HG03280 (cell line): ENCODE results near the gene RALGAPA2.

Experiments
- ATAC-seq: cut with Tn5 transposase; IDR thresholded peaks from one replicate; pipeline ENCODE4 v1.9.1; 2021; ENCODE audit warnings: mild to moderate bottlenecking, moderate library complexity; ENCODE audit not compliant: unreplicated experiment

RALGAPA2 gene

DNA sequence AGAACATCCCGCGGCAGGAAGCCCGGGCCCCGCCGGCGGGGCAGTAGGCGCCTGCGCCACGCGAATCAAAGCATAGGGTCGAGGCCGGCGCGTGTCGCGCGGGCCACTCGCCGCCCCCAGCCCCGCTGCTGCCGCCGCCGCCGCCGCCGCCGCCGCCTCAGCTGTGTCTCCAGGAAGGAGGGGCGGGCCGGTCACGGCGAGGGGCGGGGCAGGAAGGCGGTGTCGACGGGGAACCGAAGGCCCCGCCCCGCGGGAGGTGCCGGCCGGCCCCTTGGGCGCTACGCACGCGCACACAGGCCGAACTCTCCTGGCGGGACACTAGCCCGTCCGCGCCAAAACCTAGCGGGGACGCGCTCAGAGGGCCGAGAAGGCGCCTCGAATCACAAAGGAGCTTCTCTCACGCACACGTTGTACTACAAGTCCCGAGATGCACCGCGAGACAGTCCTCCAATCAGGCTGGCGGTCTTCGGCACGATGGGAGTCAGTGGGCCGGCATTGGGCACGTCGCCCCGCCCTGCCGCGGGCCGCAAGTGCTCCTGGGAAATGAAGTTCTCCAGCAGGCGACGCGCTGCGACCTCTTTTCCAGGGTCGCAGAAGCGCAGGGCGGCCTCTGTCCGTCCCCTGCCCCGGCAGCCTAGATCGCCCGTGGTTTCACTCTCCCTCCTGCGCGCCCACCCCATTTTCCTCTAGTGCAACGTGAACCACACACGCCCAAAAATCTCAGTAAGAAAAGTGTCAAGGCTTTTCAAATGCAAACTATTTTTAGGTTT is at the start of gene RALGAPA2:
Gene RALGAPA2 (minus strand): TSS at position 171 of the 770 bp plus-strand sequence. CDS start 164 bp downstream, at position 7.
- peak; percentile 97 for ATAC-seq

DNA sequence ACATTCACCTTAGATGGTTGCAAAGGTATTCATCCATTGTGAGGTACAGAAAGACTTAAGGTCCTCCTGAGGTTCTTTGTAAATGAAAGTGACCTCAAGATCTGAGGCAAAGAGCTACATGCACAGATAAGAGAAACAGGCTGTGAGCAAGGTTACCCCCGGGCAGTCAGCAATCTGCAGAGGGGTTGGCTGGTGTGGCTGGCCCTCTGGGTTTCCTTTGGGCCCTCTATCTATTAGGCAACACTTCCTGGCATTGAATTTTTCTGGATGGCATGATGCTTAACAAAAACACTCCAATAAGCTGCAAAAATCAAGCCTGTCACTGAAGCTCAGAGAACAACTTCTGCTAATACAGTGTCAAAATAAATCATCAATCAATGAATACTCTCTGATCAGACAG is 48.9 kb upstream of the RALGAPA2 start:
- ATAC-seq: no peak

DNA sequence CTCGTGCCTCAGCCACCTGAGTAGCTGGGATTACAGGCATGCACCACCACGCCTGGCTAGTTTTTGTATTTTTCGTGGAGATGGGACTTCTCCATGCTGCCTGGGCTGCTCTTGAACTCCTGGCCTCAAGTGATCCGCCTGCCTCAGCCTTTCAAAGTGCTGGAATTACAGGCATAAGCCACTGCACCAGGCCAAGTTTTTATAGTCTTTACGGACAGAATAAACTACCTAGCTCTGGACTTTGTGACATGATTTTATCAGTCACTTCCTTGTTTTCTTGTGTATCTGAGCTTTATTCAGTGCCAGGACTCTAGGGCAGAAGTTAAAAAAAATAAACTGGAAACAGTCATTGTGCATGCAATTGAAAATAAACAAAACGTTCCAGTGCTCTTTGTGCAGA is 46.7 kb upstream of the RALGAPA2 start:
- ATAC-seq: no peak

DNA sequence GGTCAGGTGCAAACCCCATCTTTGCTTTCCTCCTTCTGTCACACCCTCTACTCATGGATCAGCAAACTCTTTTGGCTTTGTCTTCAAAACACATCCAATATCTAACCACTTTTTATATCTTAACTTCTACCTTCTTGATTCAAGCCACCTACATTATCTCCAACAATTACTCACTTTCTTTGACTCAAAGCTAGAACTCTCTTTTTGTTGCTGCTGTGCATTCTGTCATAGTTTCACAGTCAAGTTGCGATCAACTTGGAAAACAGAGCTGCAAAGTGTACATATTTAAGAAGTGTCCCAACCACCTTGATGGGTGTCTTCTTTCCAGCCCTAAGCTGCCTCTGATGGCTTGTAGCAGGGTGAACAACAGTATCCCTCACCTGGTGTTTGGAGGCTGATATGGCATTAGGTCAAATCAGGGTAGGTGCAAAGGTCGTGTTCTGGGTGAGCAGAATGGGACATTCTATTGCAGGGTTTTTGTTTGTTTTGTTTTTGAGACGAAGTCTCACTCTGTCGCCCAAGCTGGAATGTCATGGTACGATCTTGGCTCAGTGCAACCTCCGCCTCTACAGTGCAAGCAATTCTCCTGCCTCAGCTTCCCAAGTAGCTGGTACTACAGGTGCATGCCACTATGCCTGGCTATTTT is 43.4 kb upstream of the RALGAPA2 start:
- ATAC-seq: no peak

DNA sequence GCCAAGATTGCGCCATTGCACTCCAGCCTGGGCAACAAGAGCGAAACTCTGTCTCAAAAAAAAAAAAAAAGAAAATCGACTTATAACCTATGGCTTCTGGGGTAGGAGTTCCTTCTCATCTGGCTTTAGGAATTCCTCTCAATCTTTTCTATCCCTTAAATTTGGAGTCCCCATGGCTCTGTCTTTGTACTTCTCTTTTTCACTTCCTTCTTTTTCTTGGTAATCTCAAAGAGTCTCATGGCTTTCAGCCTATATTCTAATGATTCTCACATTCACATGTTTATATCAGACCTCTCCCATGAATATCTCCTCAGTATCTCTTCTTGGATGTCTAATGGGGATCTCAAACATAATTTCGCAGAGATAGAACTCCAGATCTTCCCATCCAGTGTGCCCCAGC is 42.8 kb upstream of the RALGAPA2 start:
- no peak for ATAC-seq

DNA sequence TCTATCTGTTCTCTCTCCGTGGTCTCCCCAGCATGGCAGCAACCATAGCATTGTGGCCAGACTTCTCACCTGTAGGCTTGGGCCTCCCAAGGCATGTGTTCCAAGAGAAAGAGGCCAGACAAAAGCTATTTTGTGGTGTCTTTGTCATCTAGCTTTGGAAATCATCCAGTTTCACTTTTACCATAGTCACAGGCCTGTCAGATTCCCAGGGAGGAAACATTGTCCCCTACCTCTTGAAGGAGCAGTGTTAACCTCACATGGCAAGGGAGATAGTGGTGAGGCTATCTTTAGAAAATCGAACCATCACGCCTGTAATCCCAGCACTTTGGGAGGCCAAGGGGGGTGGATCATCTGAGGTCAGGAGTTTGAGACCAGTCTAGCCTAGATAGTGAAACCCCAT is 42.3 kb upstream of the RALGAPA2 start:
- no peak for ATAC-seq

DNA sequence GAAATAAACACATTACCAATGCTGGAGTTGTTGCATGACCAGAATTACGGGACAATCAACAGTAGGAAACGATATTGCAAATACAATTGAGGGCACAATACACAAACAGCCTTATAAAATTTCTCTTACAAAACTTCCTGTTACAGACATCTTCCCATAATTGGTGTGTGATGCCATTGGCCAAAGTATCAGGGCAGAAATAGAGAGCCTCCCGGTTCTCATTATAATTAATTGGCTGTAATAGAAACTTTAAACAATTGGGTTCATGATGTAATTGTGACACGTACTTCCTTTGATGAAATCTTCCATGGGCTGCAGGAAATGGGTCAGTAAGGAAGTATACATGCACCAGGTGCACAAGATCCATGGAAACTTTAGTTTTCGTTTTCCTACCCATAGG is 40.3 kb upstream of the RALGAPA2 start:
- ATAC-seq: no peak

DNA sequence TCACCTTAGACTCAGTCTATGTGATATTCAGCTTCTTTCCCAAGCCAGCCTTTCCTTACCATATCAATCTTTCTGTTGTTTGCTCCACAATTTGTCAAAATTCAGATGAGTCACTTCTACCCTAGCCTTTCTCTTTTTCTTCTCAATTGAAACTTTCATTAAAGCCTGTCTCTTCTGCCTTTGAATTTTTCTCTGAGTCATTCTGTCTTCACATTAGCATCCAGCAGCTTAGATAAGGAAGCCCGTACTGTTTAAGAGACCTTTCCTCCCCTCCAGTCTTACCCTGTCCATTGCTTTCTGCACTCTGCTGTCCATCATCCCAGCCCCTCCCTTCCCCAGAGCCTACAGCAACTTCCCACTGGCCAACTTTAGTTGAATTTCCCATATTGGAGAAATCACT is 34.9 kb upstream of the RALGAPA2 start:
- no peak for ATAC-seq

DNA sequence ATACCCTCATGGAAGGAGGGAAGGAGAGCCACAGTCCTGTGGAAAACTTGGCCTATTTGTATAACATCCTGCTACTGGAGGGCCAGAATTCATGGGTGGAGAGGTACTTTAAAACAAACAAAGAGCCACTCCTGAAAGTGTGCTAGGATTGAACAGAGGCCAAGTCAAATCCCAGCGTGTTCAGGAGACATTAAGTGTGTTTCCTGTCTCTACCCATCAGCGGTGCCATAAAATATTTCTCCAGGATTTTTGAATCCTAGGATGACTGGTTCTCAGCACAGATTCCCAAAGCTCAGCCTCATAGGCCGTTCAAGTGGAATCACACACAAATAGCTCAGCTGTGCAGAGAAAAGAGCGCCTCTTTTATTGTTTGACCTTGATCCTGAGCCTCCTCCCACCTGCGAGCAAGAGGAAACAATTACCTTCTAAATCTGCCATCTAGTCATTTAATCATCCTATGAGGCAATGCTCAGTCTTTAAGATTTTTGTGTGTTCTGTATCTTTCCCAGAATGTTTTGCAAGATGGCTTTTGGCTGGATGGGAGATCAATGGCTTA is 31.8 kb upstream of the RALGAPA2 start:
- no peak for ATAC-seq

DNA sequence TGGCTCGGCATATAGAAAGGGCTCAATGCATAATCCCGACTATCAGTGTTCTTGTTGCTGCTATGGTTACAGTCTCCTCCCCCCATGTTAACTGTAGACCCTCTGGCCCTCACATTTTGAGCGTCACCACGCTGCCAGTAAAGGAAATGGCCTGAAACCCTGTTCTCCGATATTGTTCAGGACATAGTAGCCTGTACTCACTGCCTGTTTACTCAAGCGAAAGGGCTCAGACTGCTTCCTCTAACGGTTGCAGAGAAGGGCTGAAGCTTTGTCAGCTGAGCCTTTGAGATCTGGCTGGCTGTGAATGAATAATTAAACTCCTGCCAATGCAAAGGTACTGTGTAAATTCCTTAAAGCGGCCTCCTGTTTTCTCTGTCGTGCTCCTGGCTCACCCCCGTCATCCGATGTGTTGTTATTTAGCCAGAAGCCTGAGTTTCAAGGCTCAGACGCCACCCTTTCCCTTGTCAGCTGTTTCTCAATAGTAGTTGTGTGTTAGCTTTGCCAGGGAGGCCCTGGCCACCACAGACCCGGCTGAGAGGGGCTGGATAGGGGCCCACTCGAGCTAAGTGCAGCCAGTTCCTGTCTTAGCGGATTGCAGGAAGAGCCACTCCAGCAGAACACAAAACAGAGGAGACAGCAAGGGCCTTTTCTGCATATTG is 31.2 kb upstream of the RALGAPA2 start:
- no peak for ATAC-seq

DNA sequence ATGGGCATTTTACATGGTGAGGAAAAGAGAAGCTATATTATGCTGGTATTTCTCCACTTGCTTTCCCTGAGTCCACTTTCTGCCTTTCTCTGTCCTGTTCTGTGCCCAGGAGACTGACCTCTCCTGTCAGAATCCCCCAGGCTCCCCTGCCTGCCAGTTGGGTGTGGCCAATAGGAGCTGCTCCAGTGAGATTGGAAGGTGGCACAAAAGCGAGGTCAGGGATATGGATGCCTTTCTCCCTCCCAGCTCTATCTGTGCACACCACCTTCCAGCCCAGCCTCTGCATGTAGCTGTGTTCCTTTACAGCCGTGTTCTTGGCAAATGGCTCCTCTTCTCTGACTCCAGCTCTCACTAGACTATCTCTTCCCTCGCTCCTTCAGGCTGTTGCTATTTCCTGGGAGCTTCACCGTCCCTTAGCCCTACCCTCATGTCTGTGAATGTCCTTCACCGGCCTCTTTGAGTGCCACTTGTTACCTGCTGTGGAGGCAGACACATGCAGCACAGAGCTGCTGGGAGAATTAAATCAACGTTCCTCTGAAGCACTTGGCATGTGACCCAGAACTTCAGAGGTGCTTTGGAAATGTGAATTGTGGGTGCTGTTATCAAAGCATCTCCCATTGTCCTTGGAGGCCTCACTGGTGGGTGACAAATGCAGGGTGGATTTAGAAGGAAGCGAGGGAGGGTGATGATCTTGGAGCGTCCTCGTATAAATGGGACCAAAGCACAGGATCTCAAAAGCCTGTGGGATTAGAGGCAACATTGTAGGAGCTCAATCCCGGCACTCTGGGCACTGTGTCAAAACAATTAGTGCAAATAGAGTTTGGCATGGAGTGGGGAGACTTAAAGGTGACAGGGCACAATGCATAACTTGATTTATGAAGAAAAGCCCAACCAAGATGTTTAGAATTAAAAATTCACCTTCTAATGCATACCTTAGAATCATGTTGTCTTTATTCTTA is 28.9 kb upstream of the RALGAPA2 start:
- ATAC-seq: no peak

DNA sequence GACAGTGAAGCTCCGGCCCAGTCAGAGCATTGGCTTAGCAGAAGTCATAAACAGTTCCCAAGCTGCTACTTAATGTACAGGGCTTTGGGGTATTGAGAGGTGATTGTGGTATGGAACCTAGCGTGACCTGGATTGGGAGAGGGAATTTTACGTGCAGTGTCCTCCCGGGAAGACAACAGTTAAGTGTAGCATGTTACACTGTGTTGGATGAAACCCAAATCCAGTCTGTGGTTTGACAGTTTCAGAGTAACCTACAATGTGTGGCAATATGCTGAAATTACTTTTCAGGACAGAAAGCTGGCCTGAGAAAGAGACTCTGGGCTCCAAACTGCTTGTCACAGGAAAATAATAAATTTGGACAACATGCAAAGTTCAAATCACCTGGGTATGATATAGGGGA is 28.1 kb upstream of the RALGAPA2 start:
- ATAC-seq: no peak

DNA sequence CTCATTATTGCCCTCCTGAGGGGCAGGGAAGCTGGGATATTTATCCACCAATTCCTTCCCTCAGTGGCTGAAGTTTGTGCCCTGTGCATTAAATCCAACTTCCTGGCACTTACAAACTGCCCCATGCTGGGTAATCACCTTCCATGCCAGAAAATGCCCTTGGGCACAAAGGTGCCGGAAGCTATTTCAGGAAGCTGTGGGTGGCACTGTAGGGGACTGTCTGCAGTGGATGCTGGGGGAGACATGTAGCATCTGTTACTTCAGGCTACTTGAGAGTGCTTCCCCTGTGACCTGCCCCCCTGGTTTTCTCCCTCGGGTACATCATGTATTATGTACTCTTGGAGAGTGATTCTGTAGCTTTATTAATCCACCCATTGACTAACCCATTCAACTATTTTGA is 24.7 kb upstream of the RALGAPA2 start:
- ATAC-seq: no peak

DNA sequence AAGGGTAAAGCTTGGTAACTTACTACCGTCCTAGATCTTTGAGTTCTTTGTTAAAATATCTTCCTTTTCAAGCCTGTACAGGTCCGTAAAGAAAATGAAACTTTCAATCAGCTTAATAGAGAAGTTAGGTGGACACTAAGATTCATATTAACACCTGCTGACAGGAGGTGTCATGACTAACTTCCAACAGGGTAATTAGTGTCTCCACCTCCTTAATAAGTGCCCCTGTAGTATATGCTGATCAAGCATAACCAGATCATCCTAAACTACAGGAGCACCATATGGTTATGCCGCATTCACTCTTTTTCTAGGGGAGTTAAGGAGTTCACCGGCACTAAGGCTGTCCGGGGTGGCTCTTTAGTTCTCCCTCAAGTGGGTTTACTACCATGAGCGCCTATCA is 23.9 kb upstream of the RALGAPA2 start:
- no peak for ATAC-seq

DNA sequence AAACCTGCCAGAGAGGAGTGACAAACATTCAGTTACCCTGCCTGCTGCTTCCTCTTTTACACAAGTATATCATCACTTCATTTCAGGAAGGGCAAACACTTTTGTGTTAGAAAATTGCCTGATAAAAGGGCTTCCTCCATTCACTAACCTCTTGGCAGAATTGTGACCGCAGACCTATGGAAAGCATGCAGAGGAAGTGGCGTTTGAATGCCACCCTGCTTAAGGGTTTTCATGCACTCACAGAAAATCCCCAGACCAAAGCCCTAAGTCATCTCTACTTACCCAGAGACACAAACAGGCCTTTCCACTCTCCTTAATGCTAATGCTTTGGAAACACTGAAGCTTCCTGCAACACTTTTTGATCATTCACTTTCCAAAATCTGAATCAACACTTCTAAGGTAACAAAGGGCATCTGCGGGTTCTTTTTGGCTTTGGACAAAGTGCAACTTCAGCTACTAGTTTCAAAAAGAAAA is 22.1 kb upstream of the RALGAPA2 start:
- no peak for ATAC-seq

DNA sequence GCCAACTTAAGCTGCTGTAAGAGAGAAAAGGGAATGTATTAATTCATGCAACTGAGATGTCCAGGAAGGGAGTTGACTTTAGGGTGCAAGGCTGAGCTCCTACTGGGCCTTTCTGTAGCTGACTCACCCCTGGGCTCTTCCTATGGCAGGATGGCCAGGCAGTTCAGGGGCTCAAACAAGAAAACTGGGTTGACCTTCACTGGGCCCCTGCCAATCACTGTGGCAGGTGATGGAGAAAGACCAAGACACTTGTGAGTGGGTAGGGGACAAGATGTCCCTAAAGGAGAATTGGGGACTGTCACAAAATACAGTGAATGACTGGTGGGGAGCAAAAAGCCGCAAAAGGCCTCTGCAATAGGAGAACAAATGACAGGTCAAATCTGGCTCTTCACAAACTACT is 21.5 kb upstream of the RALGAPA2 start:
- no peak for ATAC-seq

DNA sequence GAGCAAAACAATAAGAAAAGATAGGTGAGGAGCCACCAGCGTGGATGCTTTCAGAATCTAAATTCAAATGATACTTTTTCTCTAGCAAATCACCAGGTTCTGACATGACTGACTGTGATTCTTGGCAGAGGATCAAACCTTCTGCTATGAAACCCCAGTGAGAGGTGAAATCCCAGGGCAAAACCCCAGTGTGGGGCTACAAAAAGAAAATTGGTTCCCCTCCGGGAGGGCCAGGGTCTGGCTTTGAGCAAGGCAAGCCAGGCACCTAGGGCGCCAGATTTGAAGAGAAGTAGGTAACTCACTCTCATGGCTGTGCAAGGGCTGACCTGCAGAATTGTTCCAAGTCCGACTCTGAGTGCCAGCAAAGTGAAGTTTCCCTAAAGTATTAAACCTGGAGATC is 20.2 kb upstream of the RALGAPA2 start:
- no peak for ATAC-seq

DNA sequence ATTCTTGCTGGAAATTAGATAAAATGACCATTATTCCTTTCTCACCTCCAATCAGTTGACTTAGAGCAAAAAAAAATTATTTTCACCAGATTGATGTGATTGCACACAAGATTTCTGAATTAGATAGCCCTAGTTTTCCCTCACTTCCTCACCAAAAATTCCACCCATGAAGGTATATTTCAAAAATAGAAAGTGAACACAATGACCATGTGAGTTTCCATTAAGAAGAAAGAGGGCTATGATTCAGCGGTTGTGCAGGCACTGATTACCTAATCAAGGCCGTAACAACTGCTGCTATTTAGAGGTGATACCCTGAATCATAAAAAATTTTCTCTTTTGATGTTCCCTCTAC is 19.5 kb upstream of the RALGAPA2 start:
- ATAC-seq: no peak

DNA sequence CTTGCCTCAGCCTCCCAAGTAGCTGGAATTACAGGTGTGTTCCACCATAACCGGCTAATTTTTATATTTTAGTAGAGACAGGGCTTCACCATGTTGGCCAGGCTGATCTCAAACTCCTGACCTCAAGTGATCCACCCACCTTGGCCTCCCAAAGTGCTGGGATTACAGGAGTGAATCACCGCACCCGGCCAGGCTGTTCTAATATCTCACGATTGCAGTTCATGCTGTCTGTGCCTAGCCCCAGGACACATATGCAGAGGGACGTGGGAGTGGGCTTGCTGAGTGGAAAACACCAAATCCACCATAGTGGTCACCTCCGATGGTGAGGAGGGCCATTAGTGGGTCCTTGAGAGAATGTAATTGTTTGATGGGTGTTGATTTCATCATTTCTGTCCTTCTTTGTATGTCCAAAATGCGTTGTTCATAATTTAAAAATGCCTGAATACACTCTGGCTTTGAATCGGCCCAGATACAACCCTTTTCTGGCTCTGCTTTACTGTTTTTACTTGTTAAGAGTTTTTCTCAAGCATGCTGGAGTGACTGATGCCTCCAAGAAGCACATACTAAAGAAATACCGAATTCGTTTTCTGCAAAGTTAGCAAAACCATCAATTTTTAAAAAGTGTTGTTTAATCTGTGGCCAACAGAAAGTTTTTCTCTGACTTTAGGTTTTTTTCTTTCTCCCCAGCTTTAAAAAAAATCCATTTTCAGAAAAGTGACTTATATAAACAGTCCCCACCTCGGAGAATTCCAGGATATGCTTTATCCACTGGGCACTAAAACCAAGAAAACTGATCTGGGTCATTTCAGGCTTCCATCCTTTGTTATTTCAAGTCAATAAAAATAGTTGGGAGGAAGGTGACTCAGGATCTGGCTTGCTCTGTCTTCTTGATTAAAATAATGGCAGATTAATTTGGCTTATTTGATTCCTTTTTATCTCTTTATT is 18.8 kb upstream of the RALGAPA2 start:
- no peak for ATAC-seq

DNA sequence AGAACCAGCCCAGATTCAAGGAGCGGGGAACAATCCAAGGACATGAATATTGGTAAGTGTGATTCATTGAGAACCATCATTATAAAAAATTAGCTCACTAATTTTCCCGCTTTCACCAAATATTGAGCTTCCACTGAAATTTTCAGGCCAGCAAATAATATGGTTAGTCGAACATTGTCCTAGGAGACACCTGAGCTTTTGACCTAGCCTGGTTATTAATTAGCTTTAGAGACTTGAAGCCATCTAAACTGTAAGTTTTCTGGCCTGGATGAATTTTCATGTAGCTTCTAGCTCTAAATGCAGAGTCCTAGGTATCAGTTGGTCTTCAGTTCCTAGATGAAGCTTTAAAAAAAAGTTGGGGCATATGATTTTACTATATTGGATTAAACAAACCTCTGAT is 17.1 kb upstream of the RALGAPA2 start:
- no peak for ATAC-seq
